ENCODE results near the gene BAAT. TPM values are rescaled to one million over a fixed set of nuclear protein-coding genes. Genes with fewer than 3 reads are reported as not detected.
"Not testable (repeated sequence)": the region's sequence is repeated elsewhere in the genome, so short reads cannot be mapped to it uniquely, and the experiment has no call there.

The BAAT gene
- total RNA-seq, 1 experiment from 2014 or later: 0.25 TPM

- H3K27ac ChIP-seq (ENCODE audit: low read depth, low read length): no peak overlapping the region
- no peaks in the 10 kb centered on the region for H3K79me2 ChIP-seq (ENCODE audit: insufficient read depth, low read length)
- no TSS peak for BruUV-seq (replicated peaks)
- no peak overlapping the region for H3K4me3 ChIP-seq (replicated peaks in 1 of 2; ENCODE audit: low read depth in 1 of 2, low read length in 2 of 2)
- H3K9me3 ChIP-seq (ENCODE audit: control insufficient read depth in 1 of 2, insufficient read depth in 1 of 2, low read depth in 1 of 2, low read length in 2 of 2): no peaks in the 10 kb centered on the region
- ChIA-PET POLR2A (no interaction called here), RAD21 (ENCODE audit: low non-redundant PET in 1 of 2, low total read pairs in 2 of 2, uncharacterized antibody in 2 of 2, unreplicated experiment in 2 of 2) (no interaction called here), CTCF (interaction anchor here (1.5 kb wide), 1 partner anchor 56 kb away, joined by 4 read pairs; no protein-coding TSS in a partner anchor)
- no peak overlapping the region for H3K9ac ChIP-seq (ENCODE audit: low read length)
- intact Hi-C loops (cut with micrococcal nuclease): no loop called here
- DNase-seq (ENCODE audit: low read depth, low spot score): no peak
- no peaks in the 10 kb centered on the region for H3K27me3 ChIP-seq (ENCODE audit: insufficient read depth, low read length)
- no peaks in the 10 kb centered on the region for H4K20me1 ChIP-seq (ENCODE audit: insufficient read depth)
- no peak overlapping the region for H3K4me2 ChIP-seq (ENCODE audit: low read length)
- no peaks in the 10 kb centered on the region for H3K4me1 ChIP-seq (ENCODE audit: control insufficient read depth in 1 of 2, insufficient read depth in 2 of 2, low read length in 2 of 2)
- no peaks in the 10 kb centered on the region for H3K36me3 ChIP-seq (ENCODE audit: control insufficient read depth in 1 of 2, insufficient read depth in 2 of 2, low read length in 2 of 2)
- H3K9me2 ChIP-seq (ENCODE audit: insufficient read depth): no peaks in the 10 kb centered on the region
- no peak overlapping the region for H2AFZ ChIP-seq (ENCODE audit: low read depth, low read length, poor library complexity, severe bottlenecking)
- no peak for ATAC-seq
- TF ChIP-seq RAD21 (IDR thresholded peaks at IDR 0.05; ENCODE audit: low read depth): no peak
- TF ChIP-seq ZNF274 (IDR thresholded peaks at IDR 0.05; ENCODE audit: low read depth, low read length): no peak
- no peak for TF ChIP-seq POLR2AphosphoS5 (IDR thresholded peaks at IDR 0.05; ENCODE audit: low read depth, low read length)
- TF ChIP-seq EZH2phosphoT487 (IDR thresholded peaks at IDR 0.05; ENCODE audit: borderline replicate concordance): no peak
- no peak for TF ChIP-seq SP1 (IDR thresholded peaks at IDR 0.05; ENCODE audit: low read depth)
Observed at GRCh38 chr9:101332362-101332761, 52.4 kb downstream of the BAAT start.

DNA sequence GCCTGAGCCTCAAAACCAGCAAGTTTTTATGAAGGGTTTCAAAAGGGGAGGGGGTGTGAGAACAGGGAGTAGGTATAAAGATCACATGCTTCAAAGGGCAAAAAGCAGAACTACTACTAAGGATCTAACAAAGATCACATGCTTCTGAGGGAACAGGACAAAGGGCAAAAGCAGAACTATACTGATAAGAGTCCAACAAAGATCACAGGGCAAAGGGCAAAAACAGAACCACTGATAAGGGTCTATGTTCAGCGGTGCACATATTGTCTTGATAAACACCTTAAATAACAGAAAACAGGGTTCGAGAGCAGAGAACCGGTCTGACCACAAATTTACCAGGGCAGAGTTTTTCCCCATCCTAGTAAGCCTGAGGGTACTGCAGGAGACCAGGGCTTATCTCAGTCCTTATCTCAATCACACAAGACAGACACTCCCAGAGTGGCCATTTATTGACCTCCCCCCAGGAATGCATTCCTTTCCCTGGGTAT, 57.3 kb downstream of the BAAT start:
- H3K4me1 ChIP-seq (ENCODE audit: control insufficient read depth in 1 of 2, insufficient read depth in 2 of 2, low read length in 2 of 2); RAD21 ChIA-PET (ENCODE audit: low non-redundant PET in 1 of 2, low total read pairs in 2 of 2, uncharacterized antibody in 2 of 2, unreplicated experiment in 2 of 2); H3K36me3 ChIP-seq (ENCODE audit: control insufficient read depth in 1 of 2, insufficient read depth in 2 of 2, low read length in 2 of 2); intact Hi-C loops (cut with micrococcal nuclease); H3K4me2 ChIP-seq (ENCODE audit: low read length); POLR2A ChIA-PET; H3K27ac ChIP-seq (ENCODE audit: low read depth, low read length); H3K9ac ChIP-seq (ENCODE audit: low read length); H3K9me3 ChIP-seq (ENCODE audit: control insufficient read depth in 1 of 2, insufficient read depth in 1 of 2, low read depth in 1 of 2, low read length in 2 of 2); DNase-seq (ENCODE audit: low read depth, low spot score); H3K9me2 ChIP-seq (ENCODE audit: insufficient read depth); H4K20me1 ChIP-seq (ENCODE audit: insufficient read depth); H3K79me2 ChIP-seq (ENCODE audit: insufficient read depth, low read length); H3K4me3 ChIP-seq (replicated peaks in 1 of 2; ENCODE audit: low read depth in 1 of 2, low read length in 2 of 2); H3K27me3 ChIP-seq (ENCODE audit: insufficient read depth, low read length); H2AFZ ChIP-seq (ENCODE audit: low read depth, low read length, poor library complexity, severe bottlenecking); ATAC-seq; BruUV-seq (replicated peaks): not testable (repeated sequence)
- CTCF ChIA-PET: interaction anchor here (0.6 kb wide), 1 partner anchor 25 kb away, joined by 3 read pairs; no protein-coding TSS in a partner anchor
